ENCODE measurements around the gene FTO. TPM values are rescaled to one million over a fixed set of nuclear protein-coding genes. Genes with fewer than 3 reads are reported as not detected.
"Not testable (repeated sequence)": the region's sequence is repeated elsewhere in the genome, so short reads cannot be mapped to it uniquely, and the experiment has no call there.

The FTO gene
- total and polyA plus RNA-seq, 12 donors = 17.8 to 310 (median 156) TPM

- TF ChIP-seq CTCF (IDR thresholded peaks at IDR 0.05) = no peak
- no peak for TF ChIP-seq POLR2A (IDR thresholded peaks at IDR 0.05)
- DNase-seq = no peak
- H3K36me3 ChIP-seq (replicated peaks in 1 of 2) = no peaks in the 10 kb centered on the region
- no peak overlapping the region for H3K4me3 ChIP-seq
- H3K27ac ChIP-seq = no peak overlapping the region
- peaks cover 0 to 4% of the 10 kb centered on the region in 2 donors for H3K4me1 ChIP-seq (replicated peaks in 1 of 2)
- 88 to 93% (median 89%) methylated on average over 5 of the region's 5 CpGs for WGBS, 4 donors
- H3K9me3 ChIP-seq (replicated peaks in 1 of 3) = no peaks in the 10 kb centered on the region
- intact Hi-C loops (cut with DNase I) = no loop called here
- no peaks in the 10 kb centered on the region for H3K27me3 ChIP-seq
Observed at GRCh38 chr16:53693320-53693719, 10.6 kb upstream of the FTO start.

- WGBS, 4 donors = 38 to 59% (median 41%) methylated on average over 1 of the region's 1 CpG
- H3K4me3 ChIP-seq = no peak overlapping the region
Observed at GRCh38 chr16:53695070-53695469, 8.9 kb upstream of the FTO start.

DNA sequence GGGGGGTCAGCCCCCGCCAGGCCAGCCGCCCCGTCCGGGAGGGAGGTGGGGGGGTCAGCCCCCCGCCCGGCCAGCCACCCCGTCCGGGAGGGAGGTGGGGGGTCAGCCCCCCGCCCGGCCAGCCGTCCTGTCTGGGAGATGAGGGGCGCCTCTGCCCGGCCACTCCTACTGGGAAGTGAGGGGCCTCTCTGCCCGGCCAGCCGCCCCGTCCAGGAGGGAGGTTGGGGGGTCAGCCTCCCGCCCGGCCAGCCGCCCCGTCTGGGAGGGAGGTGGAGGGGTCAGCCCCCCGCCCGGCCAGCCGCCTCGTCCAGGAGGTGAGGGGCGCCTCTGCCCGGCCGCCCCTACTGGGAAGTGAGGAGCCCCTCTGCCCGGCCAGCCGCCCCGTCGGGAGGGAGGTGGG, 5.7 kb upstream of the FTO start:
- H3K4me3 ChIP-seq; DNase-seq; H3K36me3 ChIP-seq (replicated peaks in 1 of 2); intact Hi-C loops (cut with DNase I); H3K4me1 ChIP-seq (replicated peaks in 1 of 2); H3K27ac ChIP-seq; H3K27me3 ChIP-seq; H3K9me3 ChIP-seq (replicated peaks in 1 of 3): not testable (repeated sequence)
- WGBS, 4 donors = 96% methylated on average over 19 to 29 of the region's 31 CpGs; no CpG with 5 or more reads in 2 of the 4 donors

More at GRCh38 chr16:53695070-53695469, 8.9 kb upstream of the FTO start:
- no peaks in the 10 kb centered on the region for H3K27me3 ChIP-seq
- TF ChIP-seq POLR2A (IDR thresholded peaks at IDR 0.05) = no peak
- no peak for TF ChIP-seq CTCF (IDR thresholded peaks at IDR 0.05)
- no peaks in the 10 kb centered on the region for H3K36me3 ChIP-seq (replicated peaks in 1 of 2)
- no peak overlapping the region for H3K27ac ChIP-seq
- no peaks in the 10 kb centered on the region for H3K9me3 ChIP-seq (replicated peaks in 1 of 3)
- intact Hi-C loops (cut with DNase I) = no loop called here
- no peak for DNase-seq
- peaks cover 0 to 4% of the 10 kb centered on the region in 2 donors for H3K4me1 ChIP-seq (replicated peaks in 1 of 2)

DNA sequence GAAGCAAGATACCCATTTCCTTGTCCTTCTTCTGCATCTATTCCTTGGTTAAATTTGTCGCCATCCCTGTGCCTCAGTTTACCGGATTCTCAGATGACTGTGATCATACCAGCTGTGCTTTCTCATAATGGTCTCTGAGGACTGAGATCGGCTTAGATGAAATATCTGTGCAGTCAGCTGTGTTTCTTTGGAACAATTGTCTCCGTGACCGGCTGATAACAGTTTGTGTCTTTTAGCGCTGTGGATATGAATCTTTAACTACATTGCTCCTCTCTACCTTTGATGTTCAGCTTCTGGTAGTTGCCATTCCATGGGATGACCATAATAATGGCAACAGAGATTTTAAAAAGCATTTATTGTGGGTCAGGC, 473 bp downstream of the FTO start:
- Histone ChIP-seq H3K27me3 (no peaks in the 10 kb centered on the region), H3K27ac (peak overlapping the region in 4 of 5 donors; percentile 60 to 81 (median 68)), H3K4me3 (peak overlapping the region; percentile 38 to 76 (median 64)), H3K36me3 (replicated peaks in 1 of 2) (no peaks in the 10 kb centered on the region), H3K9me3 (replicated peaks in 1 of 3) (no peaks in the 10 kb centered on the region), H3K4me1 (replicated peaks in 1 of 2) (peaks cover 14 to 34% of the 10 kb centered on the region in 2 donors)
- no peak for DNase-seq
- TF ChIP-seq CTCF (IDR thresholded peaks at IDR 0.05) (no peak), POLR2A (IDR thresholded peaks at IDR 0.05) (no peak)
- WGBS, 4 donors = 9 to 20% (median 12%) methylated on average over 6 of the region's 6 CpGs
- intact Hi-C loops (cut with DNase I) = no loop called here

DNA sequence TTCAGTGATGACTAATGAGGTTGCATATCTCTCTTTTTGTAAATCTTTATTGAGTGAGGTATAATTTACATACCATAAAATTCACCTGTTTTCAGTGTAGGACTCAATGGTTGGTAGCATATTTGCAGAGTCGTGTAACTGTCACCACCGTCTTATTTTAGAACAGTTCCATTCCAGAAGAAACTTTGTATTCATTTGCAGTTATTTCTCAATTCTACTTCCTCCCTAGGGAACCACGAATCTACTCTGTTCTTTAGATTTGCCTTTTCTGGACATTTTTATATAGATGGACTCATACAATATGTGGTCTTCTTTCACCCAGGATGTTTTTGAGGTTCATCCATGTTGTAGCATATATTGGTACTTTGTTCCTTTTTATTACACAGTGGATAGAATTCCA, 3.7 kb downstream of the FTO start:
- no peak overlapping the region for H3K4me3 ChIP-seq
- TF ChIP-seq CTCF (IDR thresholded peaks at IDR 0.05) = no peak
- no peak for TF ChIP-seq POLR2A (IDR thresholded peaks at IDR 0.05)
- H3K27me3 ChIP-seq = no peaks in the 10 kb centered on the region
- 69 to 77% (median 73%) methylated on average over 3 of the region's 3 CpGs for WGBS, 4 donors
- no peak for DNase-seq
- intact Hi-C loops (cut with DNase I) = no loop called here
- H3K4me1 ChIP-seq (replicated peaks in 1 of 2) = peaks cover 14 to 37% of the 10 kb centered on the region in 2 donors
- no peak overlapping the region for H3K27ac ChIP-seq
- no peaks in the 10 kb centered on the region for H3K9me3 ChIP-seq (replicated peaks in 1 of 3)
- no peaks in the 10 kb centered on the region for H3K36me3 ChIP-seq (replicated peaks in 1 of 2)

Measured in adrenal gland (tissue), 12 donors.